K562 (cell line): Measurements from ENCODE around the gene APOBEC3A. TPM values are rescaled to one million over a fixed set of nuclear protein-coding genes. Genes with fewer than 3 reads are reported as not detected.

Experiments used
- ATAC-seq: fragments of 200-7000 bp; cut with Tn5 transposase; 3 replicates; pipeline ENCODE4 v1.9.1; 2020; ENCODE audit warnings: moderate library complexity
- BruUV-seq: library from RNA; stranded (reverse); fragments of 400-500 nt; replicated peaks from 2 replicates; lab custom pipeline; 2021; lab: Mats Ljungman, UMichigan
- CTCF ChIA-PET: fragments of 300-600 bp; formaldehyde crosslinking; extraction: SDS; loops from one replicate; lab custom pipeline; 2021; ENCODE audit warnings: low intra/inter-chr PET ratio; lab: Yijun Ruan, JAX
- POLR2A ChIA-PET: fragments of 300-600, 350-650 bp; sonication (Branson Sonifier 250); formaldehyde crosslinking; extraction: SDS; loops from one replicate; lab custom pipeline; 2021; ENCODE audit warnings: antibody characterized with exemption, inconsistent platforms; lab: Yijun Ruan, JAX
- DNase-seq, 4 experiments: peaks; one replicate each; pipeline versions ENCODE4 v3.0.0 to v3.0.0-alpha.2; 2011 to 2018; ENCODE audit warnings: low spot score in 3 of 4, mixed read lengths in 3 of 4; ENCODE audit errors: extremely low read depth in 1 of 4
- FAIRE-seq: peaks from 2 replicates; lab custom pipeline; 2011; peaks lifted over from hg19 to GRCh38; lab: Jason Lieb, UNC
- H2AFZ ChIP-seq: 2 replicates; pipeline ENCODE4 v1.6.0; 2011; ENCODE audit warnings: low read depth, low read length, control low read depth, inconsistent platforms
- H3K27ac ChIP-seq: fragments of 200-600 bp; 3 replicates; pipeline ENCODE4 v1.8.0; 2011; ENCODE audit warnings: low read depth, mild to moderate bottlenecking, control low read depth, inconsistent platforms, low read length, moderate library complexity, mixed read lengths; ENCODE audit errors: extremely low read depth
- H3K27me3 ChIP-seq, 2 experiments: fragments of 300-600 bp in 1 of 2; 2 replicates in 1 of 2; 3 replicates in 1 of 2; pipeline versions ENCODE4 v1.6.0 to v1.8.0; 2011; ENCODE audit warnings: inconsistent platforms in 2 of 2, low read length in 2 of 2, mild to moderate bottlenecking in 1 of 2, mixed read lengths in 1 of 2, moderate library complexity in 1 of 2; ENCODE audit not compliant: control insufficient read depth in 2 of 2, insufficient read depth in 2 of 2
- H3K36me3 ChIP-seq: fragments of 300-600 bp; 3 replicates; pipeline ENCODE4 v1.8.0; 2011; ENCODE audit warnings: mild to moderate bottlenecking, low read length, inconsistent platforms; ENCODE audit not compliant: control insufficient read depth, insufficient read depth
- H3K4me1 ChIP-seq, 2 experiments: fragments of 200-600 bp in 1 of 2; replicated peaks in 1 of 2; 2 replicates in 1 of 2; 3 replicates in 1 of 2; pipeline versions ENCODE4 v1.5.1 to v1.8.0; 2011; ENCODE audit warnings: inconsistent platforms in 2 of 2, low read length in 2 of 2, mild to moderate bottlenecking in 1 of 2, mixed read lengths in 1 of 2, moderate library complexity in 1 of 2; ENCODE audit not compliant: control insufficient read depth in 2 of 2, insufficient read depth in 2 of 2
- H3K4me2 ChIP-seq: 2 replicates; pipeline ENCODE4 v1.6.1; 2011; ENCODE audit warnings: low read length, control low read depth, inconsistent platforms, mixed read lengths; ENCODE audit not compliant: insufficient read depth
- H3K4me3 ChIP-seq: fragments of 200-600 bp; sonication (generic), shearing (Covaris generic); 2 replicates; pipeline ENCODE4 v1.5.1; 2016; ENCODE audit warnings: control low read depth, inconsistent platforms
- H3K79me2 ChIP-seq: fragments of 200-600 bp; 3 replicates; pipeline ENCODE4 v1.8.0; 2011; ENCODE audit warnings: low read length, inconsistent platforms; ENCODE audit not compliant: control insufficient read depth, insufficient read depth
- H3K9ac ChIP-seq, 2 experiments: 2 replicates each; pipeline versions ENCODE4 v1.6.0 to v1.6.1; 2011; ENCODE audit warnings: low read depth in 2 of 2, low read length in 2 of 2, control low read depth in 1 of 2, inconsistent platforms in 1 of 2, mild to moderate bottlenecking in 1 of 2, mixed read lengths in 1 of 2; ENCODE audit not compliant: insufficient read depth in 1 of 2
- H3K9me1 ChIP-seq: one replicate; pipeline ENCODE4 v1.6.0; 2011; ENCODE audit warnings: inconsistent platforms, mild to moderate bottlenecking, low read length, moderate library complexity; ENCODE audit not compliant: control insufficient read depth, insufficient read depth
- H3K9me3 ChIP-seq: replicated peaks from 2 replicates; pipeline ENCODE4 v1.5.1; 2011; ENCODE audit warnings: low read depth, low read length, inconsistent platforms; ENCODE audit not compliant: control insufficient read depth, insufficient read depth
- H4K20me1 ChIP-seq: replicated peaks from 2 replicates; pipeline ENCODE4 v1.6.1; 2011; ENCODE audit warnings: low read length, inconsistent platforms, mixed read lengths; ENCODE audit not compliant: control insufficient read depth, insufficient read depth
- ARHGAP35 ChIP-seq: fragments of 450-650 bp; IDR thresholded peaks from 2 replicates; pipeline ENCODE4 v1.6.1; 2018; ENCODE audit not compliant: partially characterized antibody
- ARID4B ChIP-seq: sonication (generic); formaldehyde crosslinking; IDR thresholded peaks from 2 replicates; pipeline ENCODE4 v1.8.0; 2022; ENCODE audit warnings: mild to moderate bottlenecking, missing genetic modification reagents
- BRD4 ChIP-seq: fragments of 200-600 bp; sonication (generic); IDR thresholded peaks from 2 replicates; pipeline ENCODE4 v1.6.1; 2017; ENCODE audit warnings: inconsistent platforms
- EGR1 ChIP-seq: fragments of 450-650 bp; conservative IDR thresholded peaks from 2 replicates; pipeline ENCODE4 v1.6.1; 2017; ENCODE audit warnings: mild to moderate bottlenecking
- GATAD2A ChIP-seq: fragments of 450-650 bp; IDR thresholded peaks from 2 replicates; pipeline ENCODE4 v1.6.1; 2017
- KLF1 ChIP-seq: fragments of 450-650 bp; IDR thresholded peaks from 2 replicates; pipeline ENCODE4 v1.6.1; 2016; ENCODE audit warnings: missing genetic modification characterization, missing compliant biosample characterization
- MEF2A ChIP-seq: IDR thresholded peaks from 2 replicates; pipeline ENCODE4 v1.6.1; 2011; ENCODE audit warnings: low read depth, mild to moderate bottlenecking, low read length, moderate library complexity; ENCODE audit not compliant: control insufficient read depth
- POU5F1 ChIP-seq: fragments of 150-350 bp; IDR thresholded peaks from 2 replicates; pipeline ENCODE4 v1.6.1; 2014; ENCODE audit warnings: borderline replicate concordance, low read length, low read depth, mild to moderate bottlenecking; ENCODE audit not compliant: partially characterized antibody
- PRPF4 ChIP-seq: fragments of 200-400 bp; formaldehyde crosslinking; IDR thresholded peaks from one replicate; pipeline ENCODE4 v1.6.1; 2017; ENCODE audit warnings: low read length, low read depth, mild to moderate bottlenecking; ENCODE audit not compliant: insufficient read depth, poor library complexity, severe bottlenecking
- RCOR1 ChIP-seq, 2 experiments: IDR thresholded peaks; 2 replicates each; pipeline ENCODE4 v1.6.1; 2012; ENCODE audit warnings: low read depth in 2 of 2, low read length in 2 of 2, borderline replicate concordance in 1 of 2, improper control_type of control experiment in 1 of 2
- RHOXF2B ChIP-seq: fragments of 250-450 bp; sonication (Bioruptor Pico); conservative IDR thresholded peaks from 2 replicates; pipeline ENCODE4 v1.5.1; 2021
- SIRT6 ChIP-seq: IDR thresholded peaks from one replicate; pipeline ENCODE4 v1.6.1; 2012; ENCODE audit warnings: low read depth, mild to moderate bottlenecking, control low read depth, inconsistent platforms, low read length, moderate library complexity
- ZBED1 ChIP-seq: IDR thresholded peaks from 2 replicates; pipeline ENCODE4 v1.6.1; 2014
- ZNF609 ChIP-seq: sonication (generic); formaldehyde crosslinking; IDR thresholded peaks from 2 replicates; pipeline ENCODE4 v1.8.1; 2023; ENCODE audit warnings: missing genetic modification reagents, mild to moderate bottlenecking, borderline replicate concordance
- ZNF766 ChIP-seq: fragments of 200-800 bp; sonication (Bioruptor generic); conservative IDR thresholded peaks from 2 replicates; pipeline ENCODE4 v1.6.1; 2016; ENCODE audit warnings: missing genetic modification characterization, missing compliant biosample characterization
- WGBS: fragments of 100-300 bp; shearing (Covaris generic); methylation state at CpG from one replicate; pipeline ENCODE4 v1.1.6; 2016; ENCODE audit warnings: low coverage, mixed read lengths; ENCODE audit not compliant: insufficient coverage; ENCODE audit errors: missing lambda C conversion rate; 5-methylcytosine and 5-hydroxymethylcytosine counted together
- in situ Hi-C: fragments of 300-500 bp; cut with MboI; formaldehyde crosslinking; loops from 4 replicates; pipeline ENCODE4 v1.15.0; 2018; ENCODE audit warnings: inconsistent platforms, mixed read lengths
- intact Hi-C: fragments of 100-400 bp; cut with micrococcal nuclease; formaldehyde crosslinking; loops from 2 replicates; pipeline ENCODE4 v1.14.2; 2022
- polyA plus RNA-seq, 8 experiments: library from polyadenylated mRNA; depleted of rRNA in 4 of 8; stranded (reverse) in 5 of 8; unstranded in 3 of 8; fragments of >200 nt; fragmentation: Nextera tagmentation in 2 of 8; fragmentation: Illumina TruSeq in 1 of 8; extraction: Ambion mirVana in 2 of 8; extraction: Trizol in 1 of 8; gene quantifications; 2 replicates each; pipeline versions ENCODE4 v1.2.1 to v1.2.3, GENCODE V29; 2011 to 2014; ENCODE audit warnings: inconsistent platforms in 1 of 8, missing spikeins in 1 of 8
- total RNA-seq, 7 experiments: library from RNA; depleted of rRNA in 6 of 7; stranded (reverse); fragments of >200 nt in 6 of 7; fragmentation: Illumina TruSeq in 2 of 7; extraction: Trizol in 2 of 7; gene quantifications; 2 replicates each; pipeline versions ENCODE4 v1.2.1 to v1.2.3, GENCODE V29; 2011 to 2021; ENCODE audit warnings: low replicate concordance in 1 of 7

APOBEC3A gene
- total and polyA plus RNA-seq, 9 of the 15 experiments (the other 6 are each of a cell fraction or from before 2014, with no cell fraction given) = 0.04 TPM; not detected in 8

GRCh38 chr22:38963872-38964271 is 6.5 kb downstream of the APOBEC3A start:
- H3K27ac ChIP-seq = no peak overlapping the region
- in situ Hi-C loops (no loop called here), intact Hi-C loops (no loop called here)
- no peak overlapping the region for H2AFZ ChIP-seq
- peak; percentile 13; the same call in 1 of the 3 replicates for ATAC-seq
- no peak overlapping the region for H3K9ac ChIP-seq
- no peak overlapping the region for H3K4me2 ChIP-seq
- H3K4me3 ChIP-seq = no peak overlapping the region
- BruUV-seq = no TSS peak
- no peaks in the 10 kb centered on the region for H4K20me1 ChIP-seq
- ChIA-PET CTCF (no interaction called here), POLR2A (no interaction called here)
- H3K9me1 ChIP-seq = no peaks in the 10 kb centered on the region
- 10% methylated on average over 7 of the region's 9 CpGs for WGBS
- FAIRE-seq = no peak
- H3K4me1 ChIP-seq = peaks cover 10 to 37% of the 10 kb centered on the region in 2 experiments; a peak in 4 of 5 replicates
- H3K79me2 ChIP-seq = no peaks in the 10 kb centered on the region
- no peaks in the 10 kb centered on the region for H3K9me3 ChIP-seq
- peak in 3 of 4 experiments; percentile 23 to 52 (median 48) for DNase-seq
- H3K36me3 ChIP-seq = no peaks in the 10 kb centered on the region
- peaks cover 0 to 21% of the 10 kb centered on the region in 2 experiments; a peak in 2 of 5 replicates for H3K27me3 ChIP-seq
- TF ChIP-seq SIRT6 = no peak
- 0 out of 2 replicates have a peak, but pooled peaks have one; percentile 8 for TF ChIP-seq EGR1
- no peak for TF ChIP-seq ZBED1
- no peak for TF ChIP-seq PRPF4
- no peak for TF ChIP-seq BRD4
- no peak for TF ChIP-seq RCOR1 (IDR thresholded peaks at IDR 0.05; ENCODE audit: borderline replicate concordance in 1 of 2, low read depth in 2 of 2, low read length in 2 of 2)
- no peak for TF ChIP-seq ZNF609 (CRISPR knock-in tag)
- TF ChIP-seq ARID4B = no peak
- no peak for TF ChIP-seq KLF1 (tag)
- TF ChIP-seq ZNF766 = 0 out of 2 replicates have a peak, but pooled peaks have one; percentile 28
- TF ChIP-seq GATAD2A = no peak
- TF ChIP-seq RHOXF2B (CRISPR knock-in tag) = no peak
- TF ChIP-seq ARHGAP35 = no peak
- TF ChIP-seq MEF2A = no peak
- no peak for TF ChIP-seq POU5F1
